ENCODE data around the gene EEF1A2. TPM values are rescaled to one million over a fixed set of nuclear protein-coding genes. Genes with fewer than 3 reads are reported as not detected.

The EEF1A2 gene
- total RNA-seq, 2 experiments from 2014 or later = not detected

DNA sequence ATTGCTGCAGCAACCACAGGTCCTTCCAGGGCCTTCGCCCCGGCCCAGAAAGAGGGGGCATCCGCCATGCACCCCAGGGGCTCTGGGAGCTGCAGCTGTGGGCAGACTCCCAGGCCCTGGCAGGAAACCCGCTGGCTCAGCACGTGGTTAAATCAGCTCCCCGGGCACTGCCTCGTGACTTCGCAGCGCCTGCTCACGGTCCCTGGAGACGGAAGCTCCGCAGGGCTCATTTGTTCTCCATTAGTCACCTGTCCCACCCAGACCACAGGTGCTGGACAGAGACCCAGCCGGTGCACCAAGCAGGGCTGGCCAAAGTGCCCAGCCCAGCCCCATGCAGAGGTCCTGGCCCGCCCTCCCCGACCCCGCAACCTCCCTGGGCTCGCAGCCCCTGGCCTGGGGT, 41.1 kb downstream of the EEF1A2 start:
- H3K9me3 Mint-ChIP-seq (ENCODE audit: insufficient read depth) = no peaks in the 10 kb centered on the region
- ChIA-PET CTCF (no interaction called here), POLR2A (no interaction called here)
- H3K27ac Mint-ChIP-seq = no peak overlapping the region
- H3K4me1 Mint-ChIP-seq (ENCODE audit: low read depth) = no peaks in the 10 kb centered on the region
- H3K27me3 Mint-ChIP-seq (ENCODE audit: low read depth) = peaks cover 12% of the 10 kb centered on the region
- DNase-seq = no peak
- H3K4me3 Mint-ChIP-seq = no peak overlapping the region
- no peaks in the 10 kb centered on the region for H3K36me3 Mint-ChIP-seq (ENCODE audit: low read depth)
- ATAC-seq = no peak

DNA sequence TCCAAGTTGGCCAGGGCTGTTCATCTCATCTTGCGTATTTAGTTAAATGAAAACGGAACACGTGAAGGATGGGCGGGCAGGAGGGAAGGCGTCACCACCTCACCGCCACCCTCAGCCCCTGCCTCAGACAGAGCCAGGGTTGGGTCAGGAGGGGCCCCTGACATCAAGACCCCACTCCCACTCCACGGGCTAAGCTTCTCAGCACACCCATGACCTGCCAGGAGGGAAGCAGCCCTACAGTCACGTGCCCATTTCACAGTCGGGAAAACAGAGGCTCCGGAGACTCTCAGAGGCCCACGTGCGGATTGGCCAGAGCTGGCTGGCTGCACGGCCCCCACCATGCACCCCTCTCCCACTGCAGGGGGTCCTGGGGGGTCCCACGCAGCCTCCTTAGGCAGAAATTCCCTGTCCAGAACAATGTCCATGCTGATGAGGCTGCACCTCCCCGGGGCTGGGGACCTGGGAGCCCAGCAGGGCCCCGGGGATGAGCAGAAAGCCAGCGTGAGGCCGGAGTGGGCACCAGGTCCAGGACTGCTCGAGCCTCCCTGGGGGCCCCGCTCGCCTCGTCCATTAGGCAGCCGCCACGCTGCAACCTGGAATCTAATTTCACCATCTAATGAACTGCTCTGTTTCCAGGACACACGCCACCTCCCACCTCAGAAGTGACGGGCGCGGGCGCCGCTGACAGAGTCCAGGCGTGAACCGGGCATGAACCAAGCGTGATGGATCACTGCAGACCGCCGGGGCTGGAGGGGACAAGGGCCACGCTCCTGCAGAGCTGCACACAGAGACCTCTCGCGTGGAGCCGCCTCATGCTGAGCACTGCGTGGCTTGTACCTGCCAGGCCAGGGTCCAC, 42.2 kb downstream of the EEF1A2 start:
- CTCF ChIA-PET = no interaction called here
- H3K36me3 Mint-ChIP-seq (ENCODE audit: low read depth) = no peaks in the 10 kb centered on the region

DNA sequence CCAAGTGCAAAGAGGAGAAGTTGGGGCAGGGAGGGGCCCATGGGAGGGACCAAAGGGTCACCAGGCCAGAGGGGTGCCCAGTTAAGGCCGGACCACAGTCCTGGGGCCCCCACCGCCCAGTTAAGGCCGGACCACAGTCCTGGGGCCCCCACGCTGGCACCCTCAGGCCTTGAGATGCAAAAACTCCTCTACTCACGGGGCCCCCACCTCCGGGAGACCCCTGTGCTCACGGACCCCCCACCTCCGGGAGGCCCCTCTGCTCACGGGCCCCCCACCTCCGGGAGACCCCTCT, 43.4 kb downstream of the EEF1A2 start:
- ATAC-seq = no peak

More for the DNA sequence above, 42.2 kb downstream of the EEF1A2 start:
- DNase-seq (no peak), ATAC-seq (no peak)
- no peaks in the 10 kb centered on the region for H3K4me1 Mint-ChIP-seq (ENCODE audit: low read depth)
- H3K4me3 Mint-ChIP-seq = no peak overlapping the region
- POLR2A ChIA-PET = no interaction called here
- no peak overlapping the region for H3K27ac Mint-ChIP-seq
- peaks cover 10% of the 10 kb centered on the region for H3K27me3 Mint-ChIP-seq (ENCODE audit: low read depth)
- no peaks in the 10 kb centered on the region for H3K9me3 Mint-ChIP-seq (ENCODE audit: insufficient read depth)

DNA sequence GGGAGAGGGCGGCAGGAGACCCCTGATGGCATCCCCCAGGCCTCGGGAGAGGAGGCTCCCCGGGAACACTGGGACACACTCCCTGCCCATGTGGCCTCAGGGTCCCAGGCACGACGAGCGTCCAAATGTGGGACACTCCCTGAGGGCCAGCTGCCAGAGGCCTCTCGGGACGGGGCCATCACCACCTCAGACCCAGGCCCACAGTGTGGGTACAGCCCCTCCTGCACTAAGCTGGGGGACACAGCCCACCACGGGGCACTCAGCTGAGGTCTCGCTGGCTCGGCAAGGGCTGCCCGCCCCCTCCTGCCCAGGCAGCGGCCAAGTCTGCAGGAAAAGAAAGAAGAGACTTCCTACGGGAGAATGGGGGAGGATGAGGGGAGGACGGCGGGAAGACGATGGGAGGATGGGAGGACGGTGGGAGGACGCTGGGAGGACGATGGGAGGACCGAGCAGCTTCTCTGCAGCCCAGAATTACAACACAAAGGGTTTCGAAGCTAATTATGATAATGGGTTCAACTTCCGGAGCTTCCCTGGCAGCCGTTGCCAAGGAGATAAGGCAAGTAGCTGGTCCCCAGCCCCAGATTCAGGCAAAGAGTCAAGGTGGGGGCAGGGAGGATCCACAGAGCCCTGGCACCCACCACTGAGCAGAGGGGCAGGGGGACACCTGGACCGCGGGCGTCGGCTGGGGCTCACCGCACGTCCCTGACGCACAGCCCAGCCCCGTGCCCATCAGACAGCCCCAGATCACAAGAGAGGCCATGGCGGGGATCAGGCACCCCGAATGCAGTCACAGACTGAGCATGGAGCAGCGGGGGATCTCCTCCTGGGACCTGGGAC, 43.9 kb downstream of the EEF1A2 start:
- no peaks in the 10 kb centered on the region for H3K9me3 Mint-ChIP-seq (ENCODE audit: insufficient read depth)

More for the DNA sequence above, 43.4 kb downstream of the EEF1A2 start:
- POLR2A ChIA-PET = no interaction called here
- CTCF ChIA-PET = no interaction called here
- no peak for DNase-seq
- Mint-ChIP-seq H3K4me1 (ENCODE audit: low read depth) (no peaks in the 10 kb centered on the region), H3K4me3 (no peak overlapping the region), H3K27ac (no peak overlapping the region), H3K36me3 (ENCODE audit: low read depth) (no peaks in the 10 kb centered on the region), H3K9me3 (ENCODE audit: insufficient read depth) (no peaks in the 10 kb centered on the region), H3K27me3 (ENCODE audit: low read depth) (peaks cover 10% of the 10 kb centered on the region)

DNA sequence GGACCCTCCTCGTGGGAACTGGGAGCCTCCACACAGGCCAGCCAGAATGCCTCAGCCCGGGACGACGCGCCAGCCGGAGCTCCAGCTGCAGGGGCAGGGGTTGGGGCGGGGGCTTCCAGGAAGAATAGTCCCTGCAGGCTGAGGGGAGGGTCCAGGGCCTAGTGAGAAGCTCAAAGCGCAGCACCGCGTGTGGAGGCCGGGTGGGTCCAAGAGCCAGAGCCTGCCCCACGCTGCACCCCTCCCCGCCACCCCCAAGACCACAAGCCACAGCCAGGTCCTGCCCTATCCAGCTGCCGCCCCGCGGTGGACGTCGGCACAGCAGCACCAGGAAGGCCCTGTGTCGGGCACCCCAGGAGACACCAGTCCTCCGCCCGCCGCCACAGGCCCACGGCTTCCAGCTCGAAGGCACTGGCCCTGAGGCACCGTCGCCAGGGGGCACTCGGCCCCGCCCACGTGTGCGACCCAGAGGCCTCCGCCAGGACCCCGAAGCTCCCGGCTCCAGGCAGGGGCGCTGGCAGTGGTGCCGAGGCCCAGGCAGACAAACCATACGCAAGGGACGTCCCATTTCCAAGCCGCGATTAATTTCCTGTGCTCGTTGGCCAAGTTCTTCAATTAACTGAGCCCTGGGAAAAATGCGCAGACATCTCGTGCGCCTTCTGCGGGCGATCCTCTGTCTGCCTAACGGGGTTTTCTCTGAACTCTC, 45.9 kb downstream of the EEF1A2 start:
- H3K4me3 Mint-ChIP-seq = no peak overlapping the region

More for the DNA sequence above, 43.9 kb downstream of the EEF1A2 start:
- H3K27me3 Mint-ChIP-seq (ENCODE audit: low read depth) = peaks cover 10% of the 10 kb centered on the region
- no peak overlapping the region for H3K27ac Mint-ChIP-seq
- ChIA-PET POLR2A (no interaction called here), CTCF (no interaction called here)
- ATAC-seq (no peak), DNase-seq (no peak)
- no peaks in the 10 kb centered on the region for H3K4me1 Mint-ChIP-seq (ENCODE audit: low read depth)
- H3K36me3 Mint-ChIP-seq (ENCODE audit: low read depth) = no peaks in the 10 kb centered on the region
- no peak overlapping the region for H3K4me3 Mint-ChIP-seq

DNA sequence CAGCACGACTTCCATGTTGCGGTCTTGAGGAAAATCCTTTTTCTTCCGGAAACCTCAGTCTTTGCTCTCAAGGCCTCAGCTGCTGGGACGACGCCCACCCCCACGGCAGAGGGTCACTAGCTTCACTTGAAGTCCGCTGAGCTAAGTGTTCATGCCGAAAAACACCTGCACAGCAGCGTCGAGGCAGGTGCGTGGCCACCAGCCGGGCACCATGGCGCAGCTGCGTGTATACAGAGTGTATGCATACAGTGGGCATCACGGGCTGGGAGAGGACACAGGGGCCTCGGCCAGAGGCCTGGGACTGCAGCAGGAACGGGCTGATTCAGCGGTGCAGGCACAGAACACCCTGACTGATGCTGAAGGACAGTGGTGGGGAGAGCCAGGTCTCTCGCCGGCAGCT, 46.5 kb downstream of the EEF1A2 start:
- Mint-ChIP-seq H3K36me3 (ENCODE audit: low read depth) (no peaks in the 10 kb centered on the region), H3K27ac (no peak overlapping the region), H3K9me3 (ENCODE audit: insufficient read depth) (no peaks in the 10 kb centered on the region), H3K4me3 (no peak overlapping the region), H3K27me3 (ENCODE audit: low read depth) (peaks cover 10% of the 10 kb centered on the region), H3K4me1 (ENCODE audit: low read depth) (no peaks in the 10 kb centered on the region)
- no peak for ATAC-seq
- DNase-seq = no peak
- ChIA-PET CTCF (interaction anchor here (0.7 to 1.4 kb wide), 2 partner anchors 11 to 946 kb away, joined by 3 to 5 read pairs; no protein-coding TSS in a partner anchor), POLR2A (no interaction called here)

More for the DNA sequence above, 45.9 kb downstream of the EEF1A2 start:
- DNase-seq (peak; percentile 28), ATAC-seq (no peak)
- Mint-ChIP-seq H3K27ac (no peak overlapping the region), H3K9me3 (ENCODE audit: insufficient read depth) (no peaks in the 10 kb centered on the region), H3K36me3 (ENCODE audit: low read depth) (no peaks in the 10 kb centered on the region), H3K27me3 (ENCODE audit: low read depth) (peaks cover 10% of the 10 kb centered on the region), H3K4me1 (ENCODE audit: low read depth) (no peaks in the 10 kb centered on the region)
- ChIA-PET POLR2A (no interaction called here), CTCF (interaction anchor here (1.4 kb wide), 1 partner anchor 11 kb away, joined by 5 read pairs; no protein-coding TSS in a partner anchor)

- no peaks in the 10 kb centered on the region for H3K4me1 Mint-ChIP-seq (ENCODE audit: low read depth)
- no peak for DNase-seq
- CTCF ChIA-PET = interaction anchor here (0.7 to 1.4 kb wide), 2 partner anchors 10 to 946 kb away, joined by 3 to 5 read pairs; no protein-coding TSS in a partner anchor
- H3K27ac Mint-ChIP-seq = no peak overlapping the region
- H3K27me3 Mint-ChIP-seq (ENCODE audit: low read depth) = peaks cover 10% of the 10 kb centered on the region
- no peak for ATAC-seq
- no peaks in the 10 kb centered on the region for H3K36me3 Mint-ChIP-seq (ENCODE audit: low read depth)
- POLR2A ChIA-PET = no interaction called here
- H3K9me3 Mint-ChIP-seq (ENCODE audit: insufficient read depth) = no peaks in the 10 kb centered on the region
- no peak overlapping the region for H3K4me3 Mint-ChIP-seq
Observed at GRCh38 chr20:63451821-63452220, 47.1 kb downstream of the EEF1A2 start.

GRCh38 chr20:63449796-63450730, 48.8 kb downstream of the EEF1A2 start:
- no peak for ATAC-seq
- Mint-ChIP-seq H3K9me3 (ENCODE audit: insufficient read depth) (no peaks in the 10 kb centered on the region), H3K4me3 (no peak overlapping the region), H3K27me3 (ENCODE audit: low read depth) (peaks cover 10% of the 10 kb centered on the region), H3K36me3 (ENCODE audit: low read depth) (no peaks in the 10 kb centered on the region), H3K4me1 (ENCODE audit: low read depth) (peaks cover 1% of the 10 kb centered on the region), H3K27ac (no peak overlapping the region)
- ChIA-PET CTCF (no interaction called here), POLR2A (no interaction called here)
- DNase-seq = no peak

- no peak for ATAC-seq
- ChIA-PET CTCF (no interaction called here), POLR2A (no interaction called here)
- no peak overlapping the region for H3K27ac Mint-ChIP-seq
- peaks cover 4% of the 10 kb centered on the region for H3K27me3 Mint-ChIP-seq (ENCODE audit: low read depth)
- no peak overlapping the region for H3K4me3 Mint-ChIP-seq
- H3K36me3 Mint-ChIP-seq (ENCODE audit: low read depth) = no peaks in the 10 kb centered on the region
- H3K4me1 Mint-ChIP-seq (ENCODE audit: low read depth) = peaks cover 1% of the 10 kb centered on the region
- H3K9me3 Mint-ChIP-seq (ENCODE audit: insufficient read depth) = no peaks in the 10 kb centered on the region
- no peak for DNase-seq
Observed at GRCh38 chr20:63449025-63449424, 49.9 kb downstream of the EEF1A2 start.

GRCh38 chr20:63448031-63448430, 50.9 kb downstream of the EEF1A2 start:
- ChIA-PET POLR2A (no interaction called here), CTCF (no interaction called here)
- Mint-ChIP-seq H3K4me3 (no peak overlapping the region), H3K36me3 (ENCODE audit: low read depth) (no peaks in the 10 kb centered on the region), H3K9me3 (ENCODE audit: insufficient read depth) (no peaks in the 10 kb centered on the region), H3K27me3 (ENCODE audit: low read depth) (no peaks in the 10 kb centered on the region), H3K4me1 (ENCODE audit: low read depth) (peaks cover 1% of the 10 kb centered on the region), H3K27ac (no peak overlapping the region)
- ATAC-seq = no peak
- DNase-seq = no peak

GRCh38 chr20:63447320-63447719, 51.6 kb downstream of the EEF1A2 start:
- peaks cover 3% of the 10 kb centered on the region for H3K4me1 Mint-ChIP-seq (ENCODE audit: low read depth)
- CTCF ChIA-PET = no interaction called here
- H3K27ac Mint-ChIP-seq = no peak overlapping the region
- DNase-seq = no peak
- no peaks in the 10 kb centered on the region for H3K36me3 Mint-ChIP-seq (ENCODE audit: low read depth)
- no peak for ATAC-seq
- no peaks in the 10 kb centered on the region for H3K9me3 Mint-ChIP-seq (ENCODE audit: insufficient read depth)
- POLR2A ChIA-PET = no interaction called here
- no peak overlapping the region for H3K4me3 Mint-ChIP-seq
- H3K27me3 Mint-ChIP-seq (ENCODE audit: low read depth) = no peaks in the 10 kb centered on the region

Data from activated CD8-positive, alpha-beta T cell treated with anti-CD3 and anti-CD28 coated beads, Interleukin-2, amount 10 ng/mL, durations not matched to agents 7 days and 5 days (primary cell).